Loucy (cell line): ENCODE results near the gene SYPL1.

Experiments used
- H2AFZ ChIP-seq: fragments of 200-600 bp; sonication (generic); 2 replicates; pipeline ENCODE4 v1.6.0; 2016; ENCODE audit warnings: antibody characterized with exemption, mild to moderate bottlenecking, low read length, moderate library complexity
- H3F3A ChIP-seq: fragments of 200-600 bp; 2 replicates; pipeline ENCODE4 v1.6.0; 2016; ENCODE audit warnings: antibody characterized with exemption, low read depth, mild to moderate bottlenecking
- H3K27me3 ChIP-seq: fragments of 200-600 bp; sonication (generic); 2 replicates; pipeline ENCODE4 v1.6.1; 2014; ENCODE audit warnings: low read length, mild to moderate bottlenecking; ENCODE audit not compliant: insufficient read depth, poor library complexity, severe bottlenecking
- H3K36me3 ChIP-seq: fragments of 200-600 bp; sonication (generic); 2 replicates; pipeline ENCODE4 v1.6.1; 2016; ENCODE audit warnings: low read length; ENCODE audit not compliant: insufficient read depth
- H3K4me1 ChIP-seq: fragments of 200-600 bp; sonication (generic); 2 replicates; pipeline ENCODE4 v1.5.1; 2014; ENCODE audit warnings: low read length, mild to moderate bottlenecking; ENCODE audit not compliant: insufficient read depth, poor library complexity, severe bottlenecking
- H3K4me2 ChIP-seq: fragments of 200-600 bp; sonication (generic); 2 replicates; pipeline ENCODE4 v1.6.0; 2014; ENCODE audit warnings: antibody characterized with exemption, low read length, low read depth, mild to moderate bottlenecking; ENCODE audit not compliant: poor library complexity, severe bottlenecking
- H3K4me3 ChIP-seq: fragments of 200-600 bp; sonication (generic); 2 replicates; pipeline ENCODE4 v1.5.1; 2014; ENCODE audit warnings: low read length, mild to moderate bottlenecking, mixed read lengths; ENCODE audit not compliant: poor library complexity, severe bottlenecking
- H3K79me2 ChIP-seq: fragments of 200-600 bp; sonication (generic); 2 replicates; pipeline ENCODE4 v1.6.1; 2014; ENCODE audit warnings: low read length; ENCODE audit not compliant: insufficient read depth
- H3K9ac ChIP-seq: fragments of 200-600 bp; sonication (generic); 2 replicates; pipeline ENCODE4 v1.6.0; 2014; ENCODE audit warnings: mild to moderate bottlenecking, low read depth, low read length, moderate library complexity; ENCODE audit not compliant: poor library complexity, severe bottlenecking
- H3K9me2 ChIP-seq: fragments of 200-600 bp; sonication (generic); replicated peaks from 2 replicates; pipeline ENCODE4 v1.6.1; 2016; ENCODE audit warnings: low read depth, low read length, mixed read lengths
- H3K9me3 ChIP-seq: fragments of 200-600 bp; sonication (generic); 2 replicates; pipeline ENCODE4 v1.6.1; 2014; ENCODE audit warnings: mild to moderate bottlenecking, antibody characterized with exemption, low read length, low read depth; ENCODE audit not compliant: insufficient read depth
- H4K20me1 ChIP-seq: fragments of 200-600 bp; sonication (generic); 2 replicates; pipeline ENCODE4 v1.6.0; 2014; ENCODE audit warnings: antibody characterized with exemption, low read length, mild to moderate bottlenecking; ENCODE audit not compliant: insufficient read depth, poor library complexity, severe bottlenecking
- CTCF ChIP-seq: fragments of 200-600 bp; sonication (generic); conservative IDR thresholded peaks from 2 replicates; pipeline ENCODE4 v1.5.1; 2014; ENCODE audit warnings: mild to moderate bottlenecking, antibody characterized with exemption, low read length
- EZH2phosphoT487 ChIP-seq: fragments of 200-600 bp; IDR thresholded peaks from 2 replicates; pipeline ENCODE4 v1.6.1; 2018; ENCODE audit warnings: antibody characterized with exemption, mild to moderate bottlenecking, moderate library complexity, borderline replicate concordance

SYPL1 gene

DNA sequence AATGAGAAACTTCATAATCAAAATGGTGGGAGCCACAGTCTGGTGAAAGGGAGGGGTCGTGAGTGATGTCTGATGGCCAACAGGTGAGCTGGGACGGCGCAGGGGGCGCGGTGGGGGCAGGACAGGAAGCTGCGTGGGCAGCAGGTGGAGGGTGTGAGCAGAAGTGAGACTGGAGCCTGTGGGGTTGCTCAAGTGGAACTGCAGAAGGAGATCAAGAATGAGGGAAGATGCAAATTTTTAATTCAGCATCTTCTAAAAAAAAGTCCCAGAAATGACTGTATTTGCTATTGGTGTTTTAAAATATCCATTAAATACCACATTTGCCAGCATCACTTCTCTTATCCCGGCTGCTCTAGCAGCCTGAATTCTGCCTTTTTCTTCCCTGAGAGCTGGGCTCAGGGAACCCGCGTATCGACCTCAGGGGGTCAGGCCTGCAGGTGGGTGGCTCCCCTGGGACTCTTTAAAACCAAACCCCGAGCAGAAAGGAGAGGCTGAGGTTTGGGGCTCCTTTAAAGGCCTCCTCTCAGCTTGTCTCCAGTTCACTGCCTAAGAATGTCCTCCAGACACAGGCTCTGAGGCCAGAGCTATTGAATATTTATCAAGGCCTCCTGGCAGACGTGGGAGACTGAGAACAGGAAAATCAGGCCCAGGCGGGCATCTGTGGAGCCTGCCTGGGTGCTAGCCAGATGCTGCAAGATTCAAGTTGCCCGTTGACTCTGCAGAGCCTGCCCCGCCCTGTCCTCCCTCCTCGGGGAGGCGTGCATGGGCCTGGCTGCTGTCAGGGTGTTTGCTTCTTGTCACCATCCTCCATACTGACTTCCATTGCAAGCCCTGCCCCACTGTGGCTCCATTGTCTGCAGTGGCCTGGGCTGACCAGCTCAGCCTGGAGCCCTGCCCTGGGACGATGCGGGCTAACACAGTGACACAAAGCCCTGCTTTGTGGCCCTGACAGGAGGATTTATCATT lies 53.9 kb downstream of the SYPL1 start:
- H4K20me1 ChIP-seq = no peaks in the 10 kb centered on the region

GRCh38 chr7:106057204-106057961 lies 54.7 kb downstream of the SYPL1 start:
- Histone ChIP-seq H3K79me2 (no peaks in the 10 kb centered on the region), H3K36me3 (no peaks in the 10 kb centered on the region), H3K4me3 (peak overlapping the region; percentile 11), H3K4me2 (peak overlapping the region; percentile 37), H4K20me1 (no peaks in the 10 kb centered on the region), H3K27me3 (no peaks in the 10 kb centered on the region), H3K9me3 (no peaks in the 10 kb centered on the region), H3K9me2 (no peaks in the 10 kb centered on the region), H2AFZ (peak overlapping the region; percentile 71), H3K9ac (peak overlapping the region; percentile 10), H3K4me1 (peaks cover 36% of the 10 kb centered on the region), H3F3A (peaks cover 7% of the 10 kb centered on the region; the same call in 1 of the 2 replicates)
- TF ChIP-seq CTCF (no peak), EZH2phosphoT487 (no peak)

More for the DNA sequence above, 53.9 kb downstream of the SYPL1 start:
- H3K79me2 ChIP-seq = no peaks in the 10 kb centered on the region
- H3K27me3 ChIP-seq = no peaks in the 10 kb centered on the region
- H3K9me2 ChIP-seq = no peaks in the 10 kb centered on the region
- peak overlapping the region; percentile 37 for H3K4me2 ChIP-seq
- no peaks in the 10 kb centered on the region for H3K9me3 ChIP-seq
- H3K4me3 ChIP-seq = peak overlapping the region; percentile 1
- no peaks in the 10 kb centered on the region for H3K36me3 ChIP-seq
- peaks cover 7% of the 10 kb centered on the region; the same call in 1 of the 2 replicates for H3F3A ChIP-seq
- H2AFZ ChIP-seq = 0 out of 2 replicates have a peak overlapping the region, but pooled peaks have one; percentile 1
- TF ChIP-seq EZH2phosphoT487 (no peak), CTCF (0 out of 2 replicates have a peak, but pooled peaks have one; percentile 8)
- peaks cover 44% of the 10 kb centered on the region for H3K4me1 ChIP-seq
- peak overlapping the region; percentile 52 for H3K9ac ChIP-seq

DNA sequence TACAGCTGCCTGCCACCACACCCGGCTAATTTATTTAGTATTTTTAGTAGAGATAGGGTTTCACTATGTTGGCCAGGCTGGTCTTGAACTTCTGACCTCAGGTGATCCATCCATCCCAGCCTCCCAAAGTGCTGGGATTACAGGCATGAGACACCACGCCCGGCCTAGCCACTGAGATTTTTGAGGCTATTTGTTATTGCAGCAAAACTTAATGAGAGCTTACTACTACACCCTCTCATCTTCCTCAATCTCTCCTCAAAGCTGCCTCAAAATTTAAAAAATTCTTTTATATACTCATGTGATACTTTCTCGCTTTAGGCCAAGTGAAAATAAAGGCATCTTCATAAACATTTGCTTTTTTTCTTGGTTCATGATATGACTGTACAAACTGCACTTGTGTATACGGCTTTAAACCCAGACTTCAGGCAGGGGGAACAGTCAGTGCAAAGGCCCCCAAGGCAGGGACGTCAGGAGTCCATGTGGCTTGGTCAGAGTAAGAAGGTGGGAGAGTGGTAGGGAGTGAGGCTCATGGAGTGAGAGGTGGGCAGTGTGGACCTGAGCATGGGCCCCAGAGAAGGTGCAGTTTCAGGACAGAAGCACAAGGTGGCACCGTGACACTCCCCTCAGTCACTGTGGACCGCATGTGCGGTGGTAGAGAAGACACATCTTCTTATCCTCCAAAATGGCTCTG lies 55.5 kb downstream of the SYPL1 start:
- H4K20me1 ChIP-seq = no peaks in the 10 kb centered on the region
- H3K4me2 ChIP-seq = peak overlapping the region; percentile 37
- TF ChIP-seq EZH2phosphoT487 (no peak), CTCF (peak; percentile 90)
- peaks cover 7% of the 10 kb centered on the region; the same call in 1 of the 2 replicates for H3F3A ChIP-seq
- peak overlapping the region; percentile 71 for H2AFZ ChIP-seq
- H3K4me1 ChIP-seq = peaks cover 28% of the 10 kb centered on the region
- H3K4me3 ChIP-seq = peak overlapping the region; percentile 11
- no peaks in the 10 kb centered on the region for H3K9me3 ChIP-seq
- no peaks in the 10 kb centered on the region for H3K79me2 ChIP-seq
- H3K36me3 ChIP-seq = no peaks in the 10 kb centered on the region
- H3K9ac ChIP-seq = peak overlapping the region; percentile 10
- H3K27me3 ChIP-seq = no peaks in the 10 kb centered on the region
- no peaks in the 10 kb centered on the region for H3K9me2 ChIP-seq
